ENCODE data around the gene F8.
"Not testable (repeated sequence)": the region's sequence is repeated elsewhere in the genome, so short reads cannot be mapped to it uniquely, and the experiment has no call there.

DNA sequence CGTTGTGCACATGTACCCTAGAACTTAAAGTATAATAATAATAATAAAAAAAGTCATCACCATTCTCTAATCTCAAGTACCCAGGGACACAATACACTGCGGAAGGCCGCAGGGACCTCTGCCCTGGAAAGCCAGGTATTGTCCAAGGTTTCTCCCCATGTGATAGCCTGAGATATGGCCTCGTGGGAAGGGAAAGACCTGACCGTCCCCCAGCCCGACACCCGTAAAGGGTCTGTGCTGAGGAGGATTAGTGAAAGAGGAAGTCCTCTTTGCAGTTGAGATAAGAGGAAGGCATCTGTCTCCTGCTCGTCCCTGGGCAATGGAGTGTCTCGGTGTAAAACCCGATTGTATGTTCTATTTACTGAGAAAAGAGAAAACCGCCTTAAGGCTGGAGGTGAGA is 112.0 kb downstream of the F8 start:
- not testable (repeated sequence) for TF ChIP-seq GABPA (IDR thresholded peaks at IDR 0.05; ENCODE audit: low read depth); RAD21 (IDR thresholded peaks at IDR 0.05; ENCODE audit: insufficient read depth, low read depth, low read length); EZH2 (IDR thresholded peaks at IDR 0.05; ENCODE audit: borderline replicate concordance, control insufficient read depth, low read depth, low read length); POLR2AphosphoS5 (IDR thresholded peaks at IDR 0.05; ENCODE audit: low read length); ASH2L (IDR thresholded peaks at IDR 0.05; ENCODE audit: borderline replicate concordance, low read depth); CEBPB (IDR thresholded peaks at IDR 0.05; ENCODE audit: borderline replicate concordance in 1 of 2, low read depth in 2 of 2, low read length in 2 of 2)
- TF ChIP-seq, protein P1, sequence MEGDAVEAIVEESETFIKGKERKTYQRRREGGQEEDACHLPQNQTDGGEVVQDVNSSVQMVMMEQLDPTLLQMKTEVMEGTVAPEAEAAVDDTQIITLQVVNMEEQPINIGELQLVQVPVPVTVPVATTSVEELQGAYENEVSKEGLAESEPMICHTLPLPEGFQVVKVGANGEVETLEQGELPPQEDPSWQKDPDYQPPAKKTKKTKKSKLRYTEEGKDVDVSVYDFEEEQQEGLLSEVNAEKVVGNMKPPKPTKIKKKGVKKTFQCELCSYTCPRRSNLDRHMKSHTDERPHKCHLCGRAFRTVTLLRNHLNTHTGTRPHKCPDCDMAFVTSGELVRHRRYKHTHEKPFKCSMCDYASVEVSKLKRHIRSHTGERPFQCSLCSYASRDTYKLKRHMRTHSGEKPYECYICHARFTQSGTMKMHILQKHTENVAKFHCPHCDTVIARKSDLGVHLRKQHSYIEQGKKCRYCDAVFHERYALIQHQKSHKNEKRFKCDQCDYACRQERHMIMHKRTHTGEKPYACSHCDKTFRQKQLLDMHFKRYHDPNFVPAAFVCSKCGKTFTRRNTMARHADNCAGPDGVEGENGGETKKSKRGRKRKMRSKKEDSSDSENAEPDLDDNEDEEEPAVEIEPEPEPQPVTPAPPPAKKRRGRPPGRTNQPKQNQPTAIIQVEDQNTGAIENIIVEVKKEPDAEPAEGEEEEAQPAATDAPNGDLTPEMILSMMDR (IDR thresholded peaks at IDR 0.05 in 2 of 3, conservative IDR thresholded peaks at IDR 0.05 in 1 of 3; ENCODE audit: control insufficient read depth in 2 of 3, extremely low read depth in 1 of 3, insufficient read depth in 1 of 3, low read depth in 3 of 3, low read length in 3 of 3) = not testable (repeated sequence)
- TF ChIP-seq, protein P2, sequence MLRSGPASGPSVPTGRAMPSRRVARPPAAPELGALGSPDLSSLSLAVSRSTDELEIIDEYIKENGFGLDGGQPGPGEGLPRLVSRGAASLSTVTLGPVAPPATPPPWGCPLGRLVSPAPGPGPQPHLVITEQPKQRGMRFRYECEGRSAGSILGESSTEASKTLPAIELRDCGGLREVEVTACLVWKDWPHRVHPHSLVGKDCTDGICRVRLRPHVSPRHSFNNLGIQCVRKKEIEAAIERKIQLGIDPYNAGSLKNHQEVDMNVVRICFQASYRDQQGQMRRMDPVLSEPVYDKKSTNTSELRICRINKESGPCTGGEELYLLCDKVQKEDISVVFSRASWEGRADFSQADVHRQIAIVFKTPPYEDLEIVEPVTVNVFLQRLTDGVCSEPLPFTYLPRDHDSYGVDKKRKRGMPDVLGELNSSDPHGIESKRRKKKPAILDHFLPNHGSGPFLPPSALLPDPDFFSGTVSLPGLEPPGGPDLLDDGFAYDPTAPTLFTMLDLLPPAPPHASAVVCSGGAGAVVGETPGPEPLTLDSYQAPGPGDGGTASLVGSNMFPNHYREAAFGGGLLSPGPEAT (IDR thresholded peaks at IDR 0.05; ENCODE audit: low read depth) = not testable (repeated sequence)
- TF ChIP-seq, protein P3, sequence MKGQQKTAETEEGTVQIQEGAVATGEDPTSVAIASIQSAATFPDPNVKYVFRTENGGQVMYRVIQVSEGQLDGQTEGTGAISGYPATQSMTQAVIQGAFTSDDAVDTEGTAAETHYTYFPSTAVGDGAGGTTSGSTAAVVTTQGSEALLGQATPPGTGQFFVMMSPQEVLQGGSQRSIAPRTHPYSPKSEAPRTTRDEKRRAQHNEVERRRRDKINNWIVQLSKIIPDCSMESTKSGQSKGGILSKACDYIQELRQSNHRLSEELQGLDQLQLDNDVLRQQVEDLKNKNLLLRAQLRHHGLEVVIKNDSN (IDR thresholded peaks at IDR 0.05; ENCODE audit: borderline replicate concordance, extremely low read length, insufficient read depth, low read depth, low read length) = not testable (repeated sequence)
